Upper lobe of right lung (tissue), 1 donor: Measurements from ENCODE around the gene EXOC1. TPM values are rescaled to one million over a fixed set of nuclear protein-coding genes. Genes with fewer than 3 reads are reported as not detected.

Source experiments
- ATAC-seq: fragments of 200-7000 bp; cut with Tn5 transposase; one replicate; pipeline ENCODE4 v1.9.1; 2020; ENCODE audit warnings: mild to moderate bottlenecking, moderate library complexity
- DNase-seq: peaks from one replicate; pipeline ENCODE4 v3.0.0-alpha.2; 2020
- H3K27ac ChIP-seq: fragments of 200-600 bp; one replicate; pipeline ENCODE4 v1.8.0; 2022
- H3K27me3 ChIP-seq: fragments of 200-600 bp; one replicate; pipeline ENCODE4 v1.8.0; 2022; ENCODE audit warnings: mild to moderate bottlenecking
- H3K36me3 ChIP-seq: fragments of 200-600 bp; one replicate; pipeline ENCODE4 v1.8.0; 2022
- H3K4me1 ChIP-seq: fragments of 200-600 bp; one replicate; pipeline ENCODE4 v1.8.0; 2022
- H3K4me3 ChIP-seq: fragments of 200-600 bp; one replicate; pipeline ENCODE4 v1.8.0; 2022; ENCODE audit warnings: mild to moderate bottlenecking
- H3K9me3 ChIP-seq: fragments of 200-600 bp; one replicate; pipeline ENCODE4 v1.8.0; 2022
- CTCF ChIP-seq: fragments of 200-600 bp; IDR thresholded peaks from one replicate; pipeline ENCODE4 v1.8.0; 2022; ENCODE audit warnings: antibody characterized with exemption
- intact Hi-C: fragments of 100-400 bp; cut with DNase I; formaldehyde crosslinking; loops from one replicate; pipeline ENCODE4 v1.11.0; 2022
- total RNA-seq: library from RNA; stranded (reverse); fragmentation: NEBNext Ultra II Directional; extraction: Animal tissue kit (Norgen Biotek cat#: 25700); gene quantifications from one replicate; pipeline ENCODE4 v1.2.1, GENCODE V29; 2021
- donor health status: DM: no; HTN: yes; CAD: no; lungs with severe emphysema.

The EXOC1 gene
- total RNA-seq, 1 donor from 2014 or later = 32.9 TPM

DNA sequence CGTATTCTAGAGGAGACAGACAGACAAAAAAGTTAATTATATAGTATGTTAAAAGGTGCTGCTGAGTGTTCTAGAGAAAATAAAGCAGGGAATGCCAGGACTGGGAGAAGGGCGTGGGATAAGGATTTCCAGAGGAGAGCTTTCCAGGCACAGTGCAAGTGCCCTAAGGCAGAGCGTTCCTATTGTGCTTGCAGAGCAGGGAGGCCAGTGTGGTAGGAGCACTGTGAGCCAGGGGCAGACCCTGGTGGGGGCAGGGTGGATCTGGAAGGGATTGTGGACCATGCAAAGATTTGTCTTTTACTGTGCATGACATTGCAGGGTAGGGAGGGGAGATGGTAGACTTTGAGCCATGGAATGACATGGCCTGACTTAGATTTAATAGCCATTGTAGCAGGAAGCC is 25.8 kb downstream of the EXOC1 start:
- no peaks in the 10 kb centered on the region for H3K27me3 ChIP-seq
- ATAC-seq = no peak
- H3K27ac ChIP-seq = no peak overlapping the region
- no peaks in the 10 kb centered on the region for H3K9me3 ChIP-seq
- intact Hi-C loops = no loop called here
- H3K4me3 ChIP-seq = no peak overlapping the region
- no peak for DNase-seq
- no peaks in the 10 kb centered on the region for H3K4me1 ChIP-seq
- peaks cover 64% of the 10 kb centered on the region for H3K36me3 ChIP-seq
- TF ChIP-seq CTCF = no peak

DNA sequence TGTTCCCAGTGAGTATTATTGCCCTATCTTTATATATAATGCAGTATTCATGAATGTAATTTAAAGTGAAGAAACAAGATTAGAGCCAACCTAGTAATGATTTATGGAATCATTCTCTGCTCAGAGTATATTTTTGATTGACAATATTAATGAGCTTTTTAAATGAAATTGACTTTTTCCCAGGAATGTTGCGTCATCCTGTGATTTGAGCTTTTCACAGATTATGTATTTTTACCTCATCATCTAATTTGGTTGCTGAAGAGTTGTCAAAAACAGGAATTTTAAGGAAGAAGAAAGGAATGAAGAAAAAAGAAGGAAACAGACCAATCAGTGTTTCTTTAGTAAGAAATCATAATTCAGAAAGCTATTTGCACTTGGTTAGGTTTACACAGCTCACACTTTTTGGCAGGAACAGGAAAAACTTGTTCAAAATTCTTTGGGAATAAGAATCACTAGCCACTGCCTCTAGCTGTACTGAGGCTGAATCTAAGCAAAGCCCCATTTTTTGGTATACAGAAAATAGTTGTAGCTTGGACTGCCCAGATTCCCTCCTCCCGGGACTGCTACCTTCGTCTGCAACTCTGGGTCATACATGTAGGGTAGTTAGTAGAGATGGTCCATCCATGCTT is 27.3 kb downstream of the EXOC1 start:
- Histone ChIP-seq H3K27ac (no peak overlapping the region), H3K4me1 (no peaks in the 10 kb centered on the region), H3K27me3 (no peaks in the 10 kb centered on the region), H3K36me3 (peaks cover 60% of the 10 kb centered on the region), H3K9me3 (no peaks in the 10 kb centered on the region), H3K4me3 (no peak overlapping the region)
- no peak for TF ChIP-seq CTCF
- ATAC-seq = no peak
- no peak for DNase-seq
- intact Hi-C loops = no loop called here

DNA sequence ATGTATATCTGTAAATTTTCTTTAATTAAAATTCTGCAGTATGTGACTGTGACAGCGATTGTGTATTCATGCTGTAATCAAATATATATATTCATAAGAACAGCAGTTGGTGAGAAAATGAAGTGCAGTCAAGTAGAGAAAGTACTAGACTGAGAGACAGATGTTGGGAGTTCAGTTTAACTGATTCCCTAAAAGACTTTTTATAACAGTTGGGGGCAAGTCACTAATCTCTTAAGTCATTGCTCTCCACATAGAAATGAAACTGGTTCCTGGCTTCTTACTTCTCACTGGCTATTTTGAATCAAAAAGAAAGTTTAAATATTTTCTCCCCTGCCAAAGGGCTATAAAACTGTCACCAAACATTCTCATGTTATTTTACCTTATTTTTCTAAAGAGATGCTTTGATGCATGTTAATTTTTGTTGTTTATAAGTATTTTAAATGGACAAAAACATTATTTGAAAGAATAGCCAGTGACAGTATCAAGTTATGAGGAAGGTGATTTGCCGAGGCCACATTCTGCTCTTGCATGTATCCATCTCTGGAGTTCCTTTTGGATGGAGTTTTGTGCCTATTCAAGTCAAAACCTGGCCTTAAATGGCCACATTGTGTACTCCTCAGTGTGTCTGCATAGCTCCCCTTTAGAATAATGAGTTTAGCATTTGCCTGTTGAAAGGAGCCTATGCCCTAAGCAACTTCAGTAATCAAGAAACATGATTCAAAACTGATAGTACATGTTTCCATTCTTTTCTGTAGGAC is 30.8 kb downstream of the EXOC1 start:
- Histone ChIP-seq H3K4me3 (no peak overlapping the region), H3K4me1 (no peaks in the 10 kb centered on the region), H3K9me3 (no peaks in the 10 kb centered on the region), H3K27me3 (no peaks in the 10 kb centered on the region), H3K27ac (no peak overlapping the region), H3K36me3 (peaks cover 49% of the 10 kb centered on the region)
- no peak for TF ChIP-seq CTCF
- intact Hi-C loops = no loop called here
- ATAC-seq (no peak), DNase-seq (no peak)

DNA sequence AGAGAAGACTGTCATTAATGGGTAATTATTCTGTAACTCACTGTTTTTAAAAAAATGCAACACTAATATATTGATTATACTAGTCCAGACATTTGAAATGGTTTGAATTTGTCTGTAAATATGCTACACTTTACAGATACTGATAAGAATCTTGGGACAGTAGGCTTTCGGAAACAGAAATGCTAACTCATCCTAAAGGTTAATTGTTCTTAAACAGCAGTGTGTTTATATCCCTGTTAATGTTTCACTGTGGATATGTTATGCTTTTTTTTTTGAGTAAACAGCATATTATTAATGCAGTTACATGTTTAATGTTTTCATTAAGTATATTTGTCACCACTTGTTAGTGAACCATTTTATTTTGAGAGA is 31.4 kb downstream of the EXOC1 start:
- Histone ChIP-seq H3K4me3 (no peak overlapping the region), H3K27ac (no peak overlapping the region), H3K27me3 (no peaks in the 10 kb centered on the region), H3K36me3 (peaks cover 44% of the 10 kb centered on the region), H3K4me1 (no peaks in the 10 kb centered on the region), H3K9me3 (no peaks in the 10 kb centered on the region)
- intact Hi-C loops = no loop called here
- DNase-seq = no peak
- ATAC-seq = no peak
- no peak for TF ChIP-seq CTCF

GRCh38 chr4:55887594-55887993 is 34.1 kb downstream of the EXOC1 start:
- intact Hi-C loops = no loop called here
- no peak overlapping the region for H3K4me3 ChIP-seq
- TF ChIP-seq CTCF = no peak
- DNase-seq (no peak), ATAC-seq (no peak)
- H3K4me1 ChIP-seq = no peaks in the 10 kb centered on the region
- no peak overlapping the region for H3K27ac ChIP-seq
- no peaks in the 10 kb centered on the region for H3K27me3 ChIP-seq
- H3K9me3 ChIP-seq = no peaks in the 10 kb centered on the region
- peaks cover 34% of the 10 kb centered on the region for H3K36me3 ChIP-seq
